CD4-positive, alpha-beta T cell treated with Interferon alpha-2 for 1 hour (primary cell): ENCODE results near the gene ZNF804B.

ENCODE experiments used
- DNase-seq, 2 donors: peaks; one replicate each; pipeline ENCODE4 v3.0.0-alpha.2; 2020 to 2022

Gene ZNF804B

DNA sequence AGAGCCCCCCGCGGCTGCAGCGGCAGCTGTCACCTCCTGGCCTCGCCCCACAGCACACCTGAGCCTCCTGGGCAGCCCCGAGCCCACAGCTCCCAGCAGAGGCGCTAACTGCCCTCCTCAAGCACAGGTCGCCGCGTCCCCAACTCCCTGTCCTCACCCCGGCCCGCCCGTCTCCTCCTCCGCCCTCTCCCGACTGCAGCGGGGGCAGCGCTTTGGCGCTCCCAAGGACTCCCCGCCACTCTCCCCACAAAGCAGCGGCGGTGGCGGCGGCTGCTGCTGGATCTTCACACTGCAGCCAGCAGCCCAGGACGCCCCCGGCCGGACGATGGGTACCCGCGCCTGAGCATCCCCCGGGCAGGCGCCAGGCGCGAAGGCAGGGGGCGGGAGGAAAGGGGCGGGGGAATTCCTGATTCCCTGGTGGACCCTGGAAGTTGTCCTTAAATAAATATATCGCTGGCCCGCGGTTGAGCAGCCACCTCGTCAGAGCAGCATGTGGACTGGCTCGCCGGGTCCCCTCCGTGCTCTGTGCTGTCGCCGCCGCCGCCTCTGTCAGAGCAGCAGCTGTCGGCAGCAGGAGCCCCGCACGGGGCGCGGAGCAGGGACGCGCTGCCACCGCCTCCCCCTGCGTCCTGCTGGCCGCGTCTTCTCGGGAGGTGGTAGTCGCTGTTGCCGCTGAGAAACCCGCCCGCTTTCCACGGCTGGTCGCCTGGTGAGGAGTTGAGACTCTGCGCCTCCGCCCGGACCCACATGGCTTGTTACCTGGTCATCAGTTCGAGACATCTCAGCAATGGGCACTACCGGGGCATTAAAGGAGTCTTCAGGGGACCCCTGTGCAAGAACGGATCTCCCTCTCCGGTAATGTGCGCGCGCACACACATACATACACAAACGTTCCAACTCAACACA is at the start of gene ZNF804B:
Gene ZNF804B (plus strand): TSS at position 471 of the 906 bp plus-strand sequence. CDS start 277 bp downstream, at position 748.
- no peak for DNase-seq

DNA sequence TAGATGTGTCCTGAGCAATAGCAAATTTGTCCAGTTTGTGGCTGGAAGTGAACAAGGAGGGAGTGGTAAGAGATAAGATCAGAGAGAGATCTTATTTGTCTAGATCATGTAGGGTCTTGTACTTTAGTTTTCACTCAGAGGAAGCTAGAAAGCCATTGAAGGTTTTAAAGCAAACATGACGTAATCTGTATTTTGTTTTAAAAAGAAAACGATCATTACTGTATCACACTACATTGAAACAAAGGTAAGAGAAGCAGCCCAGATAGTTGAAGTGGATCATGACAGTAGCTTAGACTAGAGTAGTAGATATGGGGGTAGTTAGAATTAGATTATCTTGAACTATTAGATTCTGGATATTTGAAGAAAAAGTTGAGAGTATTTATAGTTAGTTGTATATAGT is 23.6 kb upstream of the ZNF804B start:
- DNase-seq: no peak

DNA sequence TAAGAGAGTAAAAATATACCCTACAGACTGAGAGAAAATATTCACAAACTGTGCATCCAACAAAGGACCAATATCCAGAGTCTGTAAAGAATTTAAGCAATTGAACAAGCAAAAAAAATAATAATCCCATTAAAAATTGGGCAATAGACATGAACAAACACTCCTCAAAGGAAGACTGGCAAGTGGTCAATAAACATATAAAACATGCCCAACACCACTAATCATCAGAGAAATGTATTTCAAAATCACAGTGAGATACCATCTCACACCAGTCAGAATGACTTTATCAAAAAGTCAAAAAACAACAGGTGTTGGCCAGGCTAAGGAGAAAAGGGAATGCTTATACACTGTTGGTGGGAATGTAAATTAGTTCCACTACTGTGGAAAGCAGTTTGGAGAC is 21.9 kb upstream of the ZNF804B start:
- DNase-seq: no peak

DNA sequence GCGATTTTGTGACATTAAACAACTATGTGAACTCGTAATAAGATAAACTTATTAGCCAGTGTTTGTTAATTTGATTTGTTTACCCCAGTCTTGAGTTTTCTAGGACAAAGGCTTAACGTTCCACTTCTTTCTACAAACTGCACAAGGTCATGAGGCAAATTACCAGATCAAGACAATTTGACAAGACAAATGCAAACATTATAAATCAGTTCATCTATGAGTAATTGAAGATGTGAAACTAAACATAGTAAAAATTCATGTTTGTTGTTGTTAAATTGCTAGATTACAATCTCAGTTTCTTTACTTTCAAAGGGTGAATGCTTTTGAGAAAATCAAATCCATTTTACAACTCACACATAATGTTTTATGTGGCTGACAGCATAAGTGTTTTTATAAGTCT is 13.4 kb upstream of the ZNF804B start:
- no peak for DNase-seq

DNA sequence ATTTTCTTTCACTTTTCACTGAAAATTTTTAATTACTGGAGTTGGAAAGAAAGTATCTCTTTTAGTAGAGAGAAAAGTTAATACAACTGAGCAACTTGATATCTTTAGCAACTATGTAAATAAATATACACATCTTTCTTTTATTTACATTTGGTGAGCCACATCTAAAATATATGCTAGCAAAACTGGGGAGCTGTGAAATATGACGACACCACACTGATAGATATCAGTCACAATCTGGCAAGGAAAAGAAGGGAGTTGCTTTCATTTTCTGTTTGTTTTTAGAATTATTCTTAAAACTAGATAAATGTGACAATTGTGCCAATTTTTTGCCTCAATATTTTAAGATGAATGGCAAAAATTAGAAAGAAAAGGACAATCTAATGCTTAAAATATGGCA is 2.7 kb upstream of the ZNF804B start:
- no peak for DNase-seq

DNA sequence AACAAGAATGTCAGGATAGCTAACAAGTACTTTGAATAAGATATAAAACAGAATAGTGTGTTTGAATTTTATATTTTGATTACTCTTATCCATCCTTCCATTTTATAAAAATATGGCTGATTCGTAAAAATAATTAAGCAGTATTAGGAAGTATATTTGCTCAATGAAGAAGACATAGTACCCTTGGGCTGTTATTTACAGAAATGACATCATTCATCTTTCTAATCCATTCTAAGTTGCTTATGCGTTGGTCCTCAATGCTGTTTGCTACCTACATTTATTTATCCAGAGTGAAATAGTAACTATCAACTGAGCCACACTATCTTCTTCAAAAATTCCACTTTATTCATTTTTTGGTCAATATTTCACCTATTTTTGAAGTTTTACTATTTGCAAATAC is 2.1 kb upstream of the ZNF804B start:
- DNase-seq: no peak

DNA sequence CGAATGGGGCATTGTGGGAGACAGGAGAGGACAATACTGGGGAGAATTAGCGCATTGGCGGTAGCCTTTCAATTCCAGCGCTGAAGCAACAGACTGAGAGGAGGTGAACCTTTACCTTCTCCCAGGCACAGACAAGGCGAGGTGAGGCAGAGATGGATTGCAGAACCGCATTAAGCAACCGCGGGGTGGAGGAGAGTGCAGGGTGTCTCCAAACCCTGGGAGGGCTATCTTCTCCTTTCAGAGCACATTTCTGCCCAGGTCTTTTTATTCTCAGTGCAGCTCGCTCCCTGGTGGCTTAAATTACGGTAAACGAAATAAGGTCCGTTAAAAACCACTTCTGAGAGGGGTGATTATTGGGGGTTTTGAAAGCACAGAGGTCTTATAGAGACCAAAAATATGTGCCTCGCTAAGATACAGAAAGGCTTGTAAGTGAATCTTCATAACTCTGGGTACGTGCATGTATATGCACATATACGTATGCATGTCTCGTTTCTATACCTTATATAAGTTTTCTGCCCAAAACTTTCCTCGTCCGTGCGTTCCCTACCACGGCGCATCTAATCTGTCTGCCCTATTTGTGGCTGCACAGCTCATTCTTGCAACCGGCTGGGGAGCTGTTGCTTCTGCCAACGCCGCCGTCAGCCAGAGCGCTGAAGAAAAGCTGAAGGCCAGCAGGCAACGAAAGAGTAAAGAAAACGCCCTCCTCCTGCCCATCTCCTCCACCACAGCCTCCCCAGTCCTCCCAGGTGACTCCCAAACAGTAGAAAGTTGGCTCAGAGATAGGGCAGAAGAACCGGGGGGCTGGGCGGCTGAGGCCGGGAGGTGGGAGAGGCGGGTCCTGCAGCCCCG is 895 bp upstream of the ZNF804B start:
- DNase-seq: no peak

DNA sequence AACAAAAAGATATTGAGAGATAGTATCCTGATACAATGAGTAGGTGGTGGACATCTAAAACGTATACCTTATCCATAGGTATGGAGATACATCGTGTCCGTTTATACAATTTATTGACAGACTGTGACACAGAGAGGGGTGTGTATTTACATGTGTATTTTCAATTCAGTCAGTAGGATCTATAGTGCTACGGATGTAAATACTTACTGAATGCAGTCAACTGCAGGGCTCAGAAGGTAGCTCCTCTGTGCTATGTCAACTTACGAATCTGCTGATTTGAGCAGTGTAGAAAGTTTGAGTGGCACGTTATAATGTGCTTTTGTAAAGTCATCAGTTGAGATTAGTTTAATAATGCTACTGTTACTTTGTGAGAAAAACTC is 626 bp downstream of the ZNF804B start:
- DNase-seq: no peak

DNA sequence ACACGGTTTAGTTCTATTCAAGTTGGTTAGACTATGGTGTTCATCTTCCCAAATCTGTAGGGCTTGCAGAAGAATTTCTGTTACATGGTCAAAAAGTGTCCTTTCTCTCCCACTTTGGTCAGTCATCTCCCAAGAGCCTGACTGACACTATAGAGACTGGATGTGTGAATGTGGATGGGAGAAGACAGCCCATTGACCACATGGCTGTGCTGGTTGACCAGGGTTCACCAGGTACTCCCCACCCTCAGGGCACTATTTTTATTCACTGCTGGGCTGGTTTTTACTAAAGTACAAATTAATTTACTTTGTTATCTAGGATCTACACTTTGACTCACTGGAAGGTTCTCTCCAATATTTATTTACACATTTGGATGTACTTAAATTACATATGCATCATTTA is 2.3 kb downstream of the ZNF804B start:
- no peak for DNase-seq

DNA sequence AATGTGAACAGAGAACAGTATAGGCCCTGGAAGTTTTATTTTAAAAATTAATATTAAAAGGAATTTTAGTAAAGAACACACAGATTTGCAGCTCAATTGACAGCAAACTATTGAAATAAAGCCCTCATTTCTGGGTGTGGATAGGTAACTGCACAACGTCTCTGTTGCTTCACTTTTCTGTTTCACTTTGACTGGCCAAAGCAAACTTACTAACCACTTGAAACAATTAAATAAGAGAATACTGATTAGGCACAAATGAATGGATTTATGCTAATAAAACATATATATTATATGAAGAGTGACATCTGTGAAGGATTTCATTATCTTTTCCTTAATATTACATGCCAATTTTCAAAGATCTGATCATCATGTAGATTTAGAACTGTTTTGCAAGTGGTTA is 11.9 kb downstream of the ZNF804B start:
- no peak for DNase-seq

DNA sequence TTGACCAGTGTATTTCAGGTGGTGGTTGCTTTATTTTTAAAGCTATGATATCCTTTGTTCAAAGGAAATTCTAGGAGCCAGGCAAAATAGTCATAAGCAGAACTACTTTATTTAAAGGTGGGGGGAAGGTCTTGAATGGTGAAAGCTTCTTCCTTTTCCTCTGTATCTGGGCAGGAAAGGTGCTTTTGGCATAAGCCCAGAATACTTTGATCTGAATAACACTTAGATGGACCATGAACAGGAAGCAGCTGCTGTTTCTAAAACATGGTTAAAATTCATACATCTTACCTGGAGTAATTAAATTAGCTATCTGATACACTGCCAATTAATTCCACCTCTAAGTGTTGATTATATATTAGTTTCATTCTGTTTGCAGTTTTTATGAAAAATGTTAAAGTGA is 13.3 kb downstream of the ZNF804B start:
- no peak for DNase-seq

DNA sequence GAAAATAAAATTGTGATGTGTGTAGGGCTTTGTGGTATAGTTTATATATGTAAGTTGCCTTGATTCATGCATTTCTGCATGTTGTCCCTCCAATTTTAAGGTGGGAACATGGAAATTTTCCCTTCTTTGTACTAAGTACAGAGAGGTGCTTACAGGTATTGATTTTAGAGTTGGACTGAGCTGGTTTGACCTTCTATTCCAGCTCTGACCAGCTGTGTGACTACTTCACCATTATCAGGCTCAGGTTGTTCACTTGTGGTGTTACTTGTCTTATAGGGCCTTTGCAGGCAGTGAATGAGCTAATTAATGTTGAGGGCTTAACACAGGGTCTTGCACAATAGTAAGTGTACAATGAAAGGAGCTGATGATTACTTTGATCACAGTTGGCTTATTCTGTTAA is 16.3 kb downstream of the ZNF804B start:
- DNase-seq: no peak

DNA sequence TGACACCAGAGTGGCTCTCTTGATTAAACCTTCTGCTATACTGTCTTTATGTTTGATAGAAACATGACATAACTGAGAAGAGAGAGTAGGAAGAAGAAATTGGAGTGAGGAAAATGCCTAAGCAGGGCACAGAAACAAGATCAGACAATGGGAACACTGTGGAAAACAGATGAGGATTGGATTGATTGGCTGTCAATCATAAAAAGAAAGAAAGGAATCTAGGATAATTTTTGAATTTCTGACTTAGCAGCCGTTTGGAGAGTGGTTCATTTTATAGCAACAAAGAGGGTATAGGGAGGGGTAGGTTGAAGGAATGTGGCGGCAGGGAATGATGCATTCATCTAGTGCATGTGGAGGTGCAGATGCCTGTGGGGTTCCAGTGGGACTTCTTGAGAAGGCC is 28.3 kb downstream of the ZNF804B start:
- DNase-seq: no peak

DNA sequence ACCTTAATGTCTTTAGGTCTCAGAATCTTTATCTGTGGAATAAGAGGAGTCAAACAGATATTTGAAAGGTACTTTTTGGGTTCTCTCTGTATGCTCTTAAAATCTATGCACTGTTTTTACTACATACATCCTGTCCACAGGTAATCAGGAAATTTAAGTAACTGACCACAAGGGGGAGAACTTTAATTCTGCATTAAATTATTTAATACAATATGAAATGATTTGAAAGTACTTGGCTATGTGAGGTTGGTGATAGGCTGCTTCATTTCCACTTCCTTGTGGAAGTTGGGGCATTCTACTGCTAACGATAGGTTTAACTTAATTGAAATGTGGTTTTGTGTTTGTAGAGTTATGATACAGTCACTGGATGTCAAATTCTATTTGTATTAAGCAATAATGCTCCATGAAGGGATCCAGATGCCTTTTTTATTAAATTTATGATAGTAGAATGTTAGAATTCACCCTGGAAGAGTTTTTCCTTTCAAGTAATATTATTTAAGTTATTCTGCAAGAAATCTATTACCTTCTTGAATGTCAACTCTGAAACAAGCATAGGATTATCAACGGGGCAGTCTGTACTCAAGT is 30.1 kb downstream of the ZNF804B start:
- peak in 1 of 2 donors; percentile 23 for DNase-seq

DNA sequence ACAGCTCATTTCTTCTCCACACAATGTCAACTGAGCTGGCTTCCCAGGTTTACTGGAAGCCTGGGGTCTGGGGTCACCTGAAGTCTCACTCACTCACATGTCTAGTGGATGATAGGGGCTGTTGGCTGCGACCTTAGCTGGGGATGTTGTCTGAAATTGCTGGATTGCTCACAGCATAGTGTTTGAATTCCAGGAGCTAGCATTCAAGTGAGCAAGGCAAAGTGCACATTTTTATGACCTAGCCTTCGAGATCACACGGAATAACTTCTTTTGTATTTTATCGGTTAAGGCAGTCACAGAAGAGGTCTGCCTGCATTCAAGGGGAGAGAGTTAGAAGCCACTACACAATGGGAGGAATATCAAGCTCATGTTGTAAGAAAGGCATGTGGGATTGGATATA is 32.4 kb downstream of the ZNF804B start:
- no peak for DNase-seq

DNA sequence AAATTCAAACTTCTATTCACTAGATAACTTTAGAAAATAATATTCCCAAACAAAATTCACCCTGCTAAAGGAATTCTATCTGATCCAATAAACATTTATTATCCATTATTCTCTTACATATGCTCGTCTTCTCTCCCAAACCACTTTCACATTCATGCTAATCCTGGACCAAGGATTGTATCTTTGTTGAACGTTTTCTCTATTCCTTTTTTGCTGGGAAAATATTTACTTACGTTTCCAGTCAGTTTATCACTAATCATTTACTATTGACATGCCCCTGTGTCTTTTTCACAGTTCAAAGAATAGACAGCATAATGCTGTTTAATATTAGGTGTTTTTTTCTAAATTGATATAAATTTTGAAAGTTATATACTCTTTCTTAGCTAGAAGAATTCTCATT is 32.9 kb downstream of the ZNF804B start:
- no peak for DNase-seq

DNA sequence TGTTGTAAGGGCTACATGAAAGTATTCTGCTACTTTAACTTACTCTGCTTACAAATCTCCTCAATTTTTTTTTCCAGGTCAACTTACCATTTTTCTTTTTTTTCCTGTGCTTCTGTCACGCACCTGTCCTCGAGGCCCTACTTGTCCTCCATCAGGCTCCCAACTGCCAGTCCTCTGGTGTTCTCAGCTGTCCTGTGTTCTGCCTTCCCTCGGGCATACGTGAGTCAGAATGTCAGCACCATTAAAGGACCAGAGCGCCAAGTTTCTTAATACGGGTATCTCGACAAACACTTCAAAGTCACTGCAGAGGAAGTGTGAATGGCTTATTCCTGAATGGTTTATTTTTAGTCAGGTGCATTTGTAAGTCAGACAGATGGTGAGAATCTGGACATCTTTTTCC is 36.1 kb downstream of the ZNF804B start, which contains the start of gene TEX47:
Gene TEX47 (minus strand): TSS at position 185 of the 400 bp plus-strand sequence. CDS start 795 bp downstream, outside the sequence.
- DNase-seq: no peak

DNA sequence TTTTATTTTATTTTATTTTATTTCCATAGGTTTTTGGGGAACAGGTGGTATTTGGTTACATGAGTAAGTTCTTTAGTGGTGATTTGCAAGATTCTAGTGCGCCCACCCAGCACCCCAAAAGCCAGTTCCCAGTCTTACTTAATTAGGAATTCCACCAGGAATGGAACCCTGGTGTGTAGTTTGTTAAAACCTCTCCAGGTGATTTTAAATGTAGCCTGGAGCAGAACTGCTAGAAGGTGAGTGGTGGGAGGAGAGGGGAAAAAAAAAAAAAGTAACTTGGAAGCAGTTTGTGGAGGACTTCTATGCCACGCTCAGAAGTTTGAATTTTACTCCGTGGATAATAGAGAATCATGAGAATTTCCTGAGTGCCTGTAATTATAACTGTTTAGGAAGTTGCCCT is 41.5 kb downstream of the ZNF804B start:
- no peak for DNase-seq

DNA sequence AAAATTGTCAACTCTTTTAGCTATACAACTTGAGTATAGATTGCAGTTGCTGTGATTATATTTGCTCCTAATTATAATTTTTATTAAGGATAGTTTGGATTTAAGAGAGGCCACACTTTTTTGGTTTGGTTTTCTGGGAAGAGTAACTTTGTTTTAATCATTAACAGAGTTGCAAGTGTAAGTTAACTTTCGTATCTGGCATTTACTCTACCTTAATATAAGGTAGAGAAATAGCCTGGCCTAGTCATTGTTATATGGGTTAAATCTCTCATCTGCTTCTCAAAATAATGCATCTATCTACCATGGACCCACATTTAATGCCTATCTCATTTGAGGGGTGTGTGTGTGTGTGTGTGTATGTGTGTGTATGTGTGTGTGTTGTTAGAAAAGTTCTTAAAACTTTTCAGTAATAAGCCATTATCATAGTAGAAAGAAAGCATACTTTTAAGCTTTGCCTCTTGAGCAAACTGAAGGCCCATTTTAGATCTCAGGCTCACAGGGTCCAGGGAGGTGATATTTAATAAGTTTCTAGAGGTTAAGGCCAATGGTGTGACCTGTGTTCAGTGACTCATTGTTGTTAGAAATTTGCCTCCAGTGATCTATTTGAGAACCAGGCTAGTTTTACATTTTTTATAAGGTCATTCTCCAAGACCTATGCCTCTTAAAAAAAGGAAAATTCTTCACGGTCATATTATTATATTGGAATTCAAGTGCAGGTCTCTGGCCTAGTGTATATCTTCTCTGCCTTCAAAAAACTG is 47.0 kb downstream of the ZNF804B start:
- no peak for DNase-seq

DNA sequence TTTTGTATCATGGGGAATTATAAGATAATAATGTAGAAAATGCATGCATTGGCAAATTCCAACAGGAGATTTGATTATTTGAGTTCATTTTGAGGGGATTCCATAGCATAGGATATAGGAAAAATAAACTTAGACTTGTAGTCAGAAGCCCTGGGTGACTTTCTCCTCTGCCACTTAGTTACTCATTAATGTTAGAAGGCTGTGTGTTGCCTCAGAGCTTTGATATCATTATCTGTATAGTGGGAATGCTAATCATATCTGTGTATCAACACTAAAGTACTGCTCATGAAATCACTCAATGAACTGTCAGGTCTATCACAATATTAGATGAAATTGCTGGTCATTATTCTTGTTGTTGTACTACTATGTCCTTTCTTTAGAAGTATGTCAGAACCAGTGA is 59.1 kb downstream of the ZNF804B start:
- no peak for DNase-seq

DNA sequence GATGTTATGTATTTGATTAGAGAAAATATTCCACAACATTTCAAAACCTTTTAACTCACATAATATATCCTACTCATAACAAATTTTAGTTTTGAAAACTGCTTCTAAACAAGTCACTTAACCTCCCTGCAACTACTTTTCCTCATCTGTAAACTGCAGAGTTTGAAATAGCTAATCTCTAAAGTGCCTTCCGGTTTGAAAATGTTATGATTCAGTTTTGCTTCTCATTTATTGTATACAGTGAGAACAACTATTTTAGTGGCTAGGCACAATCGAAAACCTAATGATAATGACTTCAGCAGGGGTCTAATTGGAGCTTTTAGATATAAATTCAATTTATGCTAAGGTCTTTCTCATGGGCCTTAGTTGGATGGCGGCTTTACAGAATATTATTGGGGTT is 66.7 kb downstream of the ZNF804B start:
- no peak for DNase-seq

DNA sequence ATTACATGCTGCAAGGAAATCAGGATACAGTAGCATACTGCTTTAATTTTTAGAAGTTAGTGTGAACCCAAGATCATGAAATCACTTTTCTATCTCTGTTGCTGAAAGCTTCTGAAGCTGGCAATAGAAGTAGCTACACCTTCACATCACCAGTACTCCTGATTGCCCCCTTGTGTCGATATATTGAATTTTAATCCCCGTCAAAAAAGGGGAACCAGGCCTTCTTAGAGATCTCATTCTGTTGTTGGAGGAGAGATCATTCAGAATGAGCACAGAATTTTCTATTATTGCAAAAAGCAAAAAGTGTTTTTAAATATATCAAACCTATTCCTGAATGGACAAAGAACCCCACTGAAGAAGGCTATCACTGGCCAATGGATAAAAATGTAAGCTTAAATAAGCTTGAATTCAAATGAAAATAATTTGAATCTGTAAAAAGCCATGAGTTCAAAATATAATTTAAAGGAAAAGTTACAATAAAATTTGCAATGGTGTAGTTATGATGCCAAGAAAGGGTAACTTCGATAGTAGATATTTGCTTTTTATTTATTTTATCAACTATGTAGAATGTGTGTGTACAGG is 75.7 kb downstream of the ZNF804B start:
- peak in 1 of 2 donors; percentile 1 for DNase-seq
